Measurements from ENCODE around the gene CAVIN2. TPM values are rescaled to one million over a fixed set of nuclear protein-coding genes. Genes with fewer than 3 reads are reported as not detected.
"Not testable (repeated sequence)": the region's sequence is repeated elsewhere in the genome, so short reads cannot be mapped to it uniquely, and the experiment has no call there.

Gene CAVIN2
- total RNA-seq, 1 donor from 2014 or later: 93.9 TPM

GRCh38 chr2:191789796-191790195 lies 57.1 kb downstream of the CAVIN2 start:
- no peak for TF ChIP-seq CTCF (IDR thresholded peaks at IDR 0.05; ENCODE audit: borderline replicate concordance)
- Histone ChIP-seq H3K36me3 (no peaks in the 10 kb centered on the region), H3K27me3 (ENCODE audit: low read depth) (peaks cover 24% of the 10 kb centered on the region), H3K27ac (replicated peaks) (no peak overlapping the region), H3K4me1 (no peaks in the 10 kb centered on the region), H3K4me3 (no peak overlapping the region), H3K9me3 (replicated peaks) (no peaks in the 10 kb centered on the region)
- intact Hi-C loops (cut with micrococcal nuclease): no loop called here
- DNase-seq: no peak

GRCh38 chr2:191786694-191787093 lies 60.2 kb downstream of the CAVIN2 start:
- no peaks in the 10 kb centered on the region for H3K36me3 ChIP-seq
- TF ChIP-seq CTCF (IDR thresholded peaks at IDR 0.05; ENCODE audit: borderline replicate concordance): no peak

GRCh38 chr2:191785651-191786050 lies 61.2 kb downstream of the CAVIN2 start:
- H3K9me3 ChIP-seq (replicated peaks); H3K27ac ChIP-seq (replicated peaks); intact Hi-C loops (cut with micrococcal nuclease); H3K4me1 ChIP-seq; H3K27me3 ChIP-seq (ENCODE audit: low read depth); H3K36me3 ChIP-seq; DNase-seq; H3K4me3 ChIP-seq: not testable (repeated sequence)

More at GRCh38 chr2:191786694-191787093, 60.2 kb downstream of the CAVIN2 start:
- Histone ChIP-seq H3K4me1 (no peaks in the 10 kb centered on the region), H3K9me3 (replicated peaks) (no peaks in the 10 kb centered on the region), H3K27ac (replicated peaks) (no peak overlapping the region), H3K27me3 (ENCODE audit: low read depth) (peaks cover 3% of the 10 kb centered on the region), H3K4me3 (no peak overlapping the region)
- intact Hi-C loops (cut with micrococcal nuclease): no loop called here
- no peak for DNase-seq

Other genes with a start within 250 kb of the CAVIN2 start
- 3.3 TPM for gene NABP1, start 169.0 kb downstream of the CAVIN2 start, total RNA-seq

Data from left ventricle myocardium inferior (tissue), 1 donor.